ENCODE results near the gene RGS7.
"Not testable (repeated sequence)": the region's sequence is repeated elsewhere in the genome, so short reads cannot be mapped to it uniquely, and the experiment has no call there.

RGS7 gene

GRCh38 chr1:241271427-241271826 is 85.6 kb downstream of the RGS7 start:
- peak; percentile 4 for DNase-seq (ENCODE audit: low spot score)

- no peak for DNase-seq (ENCODE audit: low spot score)
Measured at GRCh38 chr1:241270016-241270415, 87.0 kb downstream of the RGS7 start.

GRCh38 chr1:241269116-241269515 is 87.9 kb downstream of the RGS7 start:
- DNase-seq (ENCODE audit: low spot score), result peak; percentile 4

GRCh38 chr1:241266121-241266520 is 90.9 kb downstream of the RGS7 start:
- no peak for DNase-seq (ENCODE audit: low spot score)

GRCh38 chr1:241265428-241265827 is 91.6 kb downstream of the RGS7 start:
- no peak for DNase-seq (ENCODE audit: low spot score)

- no peak for DNase-seq (ENCODE audit: low spot score)
Measured at GRCh38 chr1:241263346-241263745, 93.7 kb downstream of the RGS7 start.

GRCh38 chr1:241253471-241253870 is 103.5 kb downstream of the RGS7 start:
- DNase-seq (ENCODE audit: low spot score), result no peak

GRCh38 chr1:241250465-241250864 is 106.5 kb downstream of the RGS7 start:
- no peak for DNase-seq (ENCODE audit: low spot score)

GRCh38 chr1:241240069-241240468 is 116.9 kb downstream of the RGS7 start:
- DNase-seq (ENCODE audit: low spot score), result no peak

- DNase-seq (ENCODE audit: low spot score), result no peak
Measured at GRCh38 chr1:241237873-241238272, 119.1 kb downstream of the RGS7 start.

GRCh38 chr1:241235256-241235897 is 121.6 kb downstream of the RGS7 start:
- DNase-seq (ENCODE audit: low spot score), result no peak

GRCh38 chr1:241229711-241230110 is 127.3 kb downstream of the RGS7 start:
- DNase-seq (ENCODE audit: low spot score), result no peak

GRCh38 chr1:241229216-241229615 is 127.8 kb downstream of the RGS7 start:
- no peak for DNase-seq (ENCODE audit: low spot score)

- no peak for DNase-seq (ENCODE audit: low spot score)
Measured at GRCh38 chr1:241228339-241228738, 128.7 kb downstream of the RGS7 start.

GRCh38 chr1:241225741-241226140 is 131.3 kb downstream of the RGS7 start:
- DNase-seq (ENCODE audit: low spot score), result no peak

GRCh38 chr1:241224189-241224588 is 132.8 kb downstream of the RGS7 start:
- DNase-seq (ENCODE audit: low spot score), result not testable (repeated sequence)

GRCh38 chr1:241222813-241223212 is 134.2 kb downstream of the RGS7 start:
- DNase-seq (ENCODE audit: low spot score), result not testable (repeated sequence)

GRCh38 chr1:241221319-241221718 is 135.7 kb downstream of the RGS7 start:
- no peak for DNase-seq (ENCODE audit: low spot score)

- not testable (repeated sequence) for DNase-seq (ENCODE audit: low spot score)
Measured at GRCh38 chr1:241220913-241221312, 136.1 kb downstream of the RGS7 start.

GRCh38 chr1:241219449-241219848 is 137.6 kb downstream of the RGS7 start:
- DNase-seq (ENCODE audit: low spot score), result no peak

GRCh38 chr1:241217516-241217915 is 139.5 kb downstream of the RGS7 start:
- DNase-seq (ENCODE audit: low spot score), result no peak

- no peak for DNase-seq (ENCODE audit: low spot score)
Measured at GRCh38 chr1:241215683-241216082, 141.3 kb downstream of the RGS7 start.

GRCh38 chr1:241215203-241215602 is 141.8 kb downstream of the RGS7 start:
- no peak for DNase-seq (ENCODE audit: low spot score)

- DNase-seq (ENCODE audit: low spot score), result no peak
Measured at GRCh38 chr1:241213139-241213538, 143.9 kb downstream of the RGS7 start.
